ENCODE results near the gene OR52E1. TPM values are rescaled to one million over a fixed set of nuclear protein-coding genes. Genes with fewer than 3 reads are reported as not detected.

The OR52E1 gene
- not detected in 5 replicates for total RNA-seq (2022; extraction: Qiagen RNA extraction; ENCODE audit: low read depth)

DNA sequence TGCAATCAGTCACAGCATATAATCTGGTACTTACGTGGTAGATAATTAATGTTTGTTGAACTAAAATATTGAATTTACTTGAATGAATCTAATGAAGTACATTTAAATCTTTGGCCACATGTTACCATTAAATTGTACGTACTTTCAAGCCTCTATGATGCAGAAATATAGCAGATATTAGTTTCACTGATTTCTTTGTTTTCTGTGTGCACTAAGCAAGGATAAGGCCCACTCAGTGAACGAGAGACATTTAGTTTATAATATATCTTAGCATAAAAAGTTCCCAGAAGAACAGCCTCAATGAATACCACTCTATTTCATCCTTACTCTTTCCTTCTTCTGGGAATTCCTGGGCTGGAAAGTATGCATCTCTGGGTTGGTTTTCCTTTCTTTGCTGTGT is at the start of gene OR52E1:
Gene OR52E1 (plus strand): TSS at position 301 of the 400 bp plus-strand sequence.

GRCh38 chr11:5046226-5046625 is 23.1 kb upstream of the OR52E1 start, which contains the start of gene OR52J3:
Gene OR52J3 (plus strand): TSS chr11:5046526. CDS start chr11:5046526, 0 bp downstream.

DNA sequence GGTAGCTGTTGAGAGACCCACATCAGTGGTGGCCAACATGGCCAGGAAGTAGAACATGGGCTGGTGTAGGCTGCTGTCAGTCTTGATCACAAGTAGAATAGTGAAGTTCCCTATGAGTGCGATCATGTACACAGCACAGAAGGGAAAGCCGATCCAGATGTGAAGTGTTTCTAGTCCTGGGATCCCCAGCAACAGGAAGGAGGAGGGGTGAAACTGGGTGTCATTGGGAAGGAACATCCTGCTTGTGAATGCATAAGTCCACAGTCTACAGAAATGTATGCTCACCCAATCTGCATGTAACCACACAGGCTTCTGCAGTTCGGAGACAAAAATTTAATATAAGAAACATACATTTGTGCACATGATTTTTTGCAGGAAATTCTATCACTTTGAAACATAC is 10.0 kb upstream of the OR52E1 start, which contains the start of gene OR52E2:
Gene OR52E2 (minus strand): TSS at position 237 of the 400 bp plus-strand sequence. CDS start 0 bp downstream, at position 237.

Other genes with a start within 250 kb of the OR52E1 start
- not detected in 5 replicates for gene OR51F2, start 248.3 kb upstream of the OR52E1 start, total RNA-seq (2022; extraction: Qiagen RNA extraction; ENCODE audit: low read depth)
- not detected in 5 replicates for gene OR51S1, start 220.4 kb upstream of the OR52E1 start, total RNA-seq (2022; extraction: Qiagen RNA extraction; ENCODE audit: low read depth)
- not detected in 5 replicates for gene OR51T1, start 187.7 kb upstream of the OR52E1 start, total RNA-seq (2022; extraction: Qiagen RNA extraction; ENCODE audit: low read depth)
- gene OR51A7, start 165.8 kb upstream of the OR52E1 start, total RNA-seq (2022; extraction: Qiagen RNA extraction; ENCODE audit: low read depth), result not detected in 5 replicates
- gene OR51G2, start 150.2 kb upstream of the OR52E1 start, total RNA-seq (2022; extraction: Qiagen RNA extraction; ENCODE audit: low read depth), result not detected in 5 replicates
- gene OR51G1, start 145.2 kb upstream of the OR52E1 start, total RNA-seq (2022; extraction: Qiagen RNA extraction; ENCODE audit: low read depth), result not detected in 5 replicates
- not detected in 5 replicates for gene OR51A4, start 122.0 kb upstream of the OR52E1 start, total RNA-seq (2022; extraction: Qiagen RNA extraction; ENCODE audit: low read depth)
- gene OR51A2, start 113.9 kb upstream of the OR52E1 start, total RNA-seq (2022; extraction: Qiagen RNA extraction; ENCODE audit: low read depth), result not detected in 5 replicates
- not detected in 5 replicates for gene OR51L1, start 74.7 kb upstream of the OR52E1 start, total RNA-seq (2022; extraction: Qiagen RNA extraction; ENCODE audit: low read depth)
- gene OR52J3, start 23.0 kb upstream of the OR52E1 start, total RNA-seq (2022; extraction: Qiagen RNA extraction; ENCODE audit: low read depth), result not detected in 5 replicates
- not detected in 5 replicates for gene OR52E2, start 9.9 kb upstream of the OR52E1 start, total RNA-seq (2022; extraction: Qiagen RNA extraction; ENCODE audit: low read depth)
- gene OR52A5, start 68.8 kb downstream of the OR52E1 start, total RNA-seq (2022; extraction: Qiagen RNA extraction; ENCODE audit: low read depth), result not detected in 5 replicates
- not detected in 5 replicates for gene OR52A1, start 85.2 kb downstream of the OR52E1 start, total RNA-seq (2022; extraction: Qiagen RNA extraction; ENCODE audit: low read depth)
- not detected in 5 replicates for gene OR51V1, start 131.1 kb downstream of the OR52E1 start, total RNA-seq (2022; extraction: Qiagen RNA extraction; ENCODE audit: low read depth)
- gene HBB, start 157.5 kb downstream of the OR52E1 start, total RNA-seq (2022; extraction: Qiagen RNA extraction; ENCODE audit: low read depth), result not detected in 5 replicates
- not detected in 5 replicates for gene HBD, start 164.9 kb downstream of the OR52E1 start, total RNA-seq (2022; extraction: Qiagen RNA extraction; ENCODE audit: low read depth)
- not detected in 5 replicates for gene HBG1, start 180.3 kb downstream of the OR52E1 start, total RNA-seq (2022; extraction: Qiagen RNA extraction; ENCODE audit: low read depth)
- not detected in 5 replicates for gene HBG2, start 185.2 kb downstream of the OR52E1 start, total RNA-seq (2022; extraction: Qiagen RNA extraction; ENCODE audit: low read depth)
- not detected in 5 replicates for gene HBE1, start 200.4 kb downstream of the OR52E1 start, total RNA-seq (2022; extraction: Qiagen RNA extraction; ENCODE audit: low read depth)
- gene OR51B4, start 232.4 kb downstream of the OR52E1 start, total RNA-seq (2022; extraction: Qiagen RNA extraction; ENCODE audit: low read depth), result not detected in 5 replicates